HAP-1 (cell line): ENCODE results near the gene SPG7.
"Not testable (repeated sequence)": the region's sequence is repeated elsewhere in the genome, so short reads cannot be mapped to it uniquely, and the experiment has no call there.

Experiments
- DNase-seq, 2 experiments: peaks; one replicate each; pipeline ENCODE4 v3.0.0-alpha.2; 2016 to 2020; ENCODE audit warnings: low spot score in 2 of 2
- H3K27me3 ChIP-seq: fragments of 250-450 bp; sonication (Bioruptor Pico); 2 replicates; pipeline ENCODE4 v1.5.1; 2020; ENCODE audit warnings: low read depth, mild to moderate bottlenecking, moderate library complexity
- H3K36me3 ChIP-seq: fragments of 250-450 bp; sonication (Bioruptor Pico); replicated peaks from 2 replicates; pipeline ENCODE4 v1.5.1; 2020; ENCODE audit warnings: mild to moderate bottlenecking
- H3K4me1 ChIP-seq: fragments of 250-450 bp; sonication (Bioruptor Pico); 2 replicates; pipeline ENCODE4 v1.5.1; 2020; ENCODE audit warnings: mild to moderate bottlenecking
- H3K4me3 ChIP-seq: fragments of 250-450 bp; sonication (Bioruptor Pico); 2 replicates; pipeline ENCODE4 v1.5.1; 2020; ENCODE audit warnings: mild to moderate bottlenecking, moderate library complexity
- H3K9me3 ChIP-seq: fragments of 250-450 bp; sonication (Bioruptor Pico); 2 replicates; pipeline ENCODE4 v1.5.1; 2020; ENCODE audit warnings: mild to moderate bottlenecking, moderate library complexity
- in situ Hi-C: fragments of 300-500 bp; cut with MboI; formaldehyde crosslinking; loops from 3 replicates; pipeline ENCODE4 v1.14.3; 2020; ENCODE audit warnings: low sequenced_read_pairs, inconsistent platforms, mixed read lengths

Gene SPG7

GRCh38 chr16:89507834-89508590 lies at the start of gene SPG7:
TSS of gene SPG7 (plus strand) at chr16:89508403. CDS start at chr16:89508418, 15 bp downstream.
- Histone ChIP-seq H3K9me3 (no peaks in the 10 kb centered on the region; the same call in 1 of the 2 replicates), H3K27me3 (no peaks in the 10 kb centered on the region), H3K4me3 (peak within 1 kb of the TSS; percentile 91), H3K4me1 (peaks cover 10% of the 10 kb centered on the region), H3K36me3 (peaks cover 36% of the 10 kb centered on the region)
- in situ Hi-C loops, result no loop called here
- peak; percentile 76 to 87 for DNase-seq

DNA sequence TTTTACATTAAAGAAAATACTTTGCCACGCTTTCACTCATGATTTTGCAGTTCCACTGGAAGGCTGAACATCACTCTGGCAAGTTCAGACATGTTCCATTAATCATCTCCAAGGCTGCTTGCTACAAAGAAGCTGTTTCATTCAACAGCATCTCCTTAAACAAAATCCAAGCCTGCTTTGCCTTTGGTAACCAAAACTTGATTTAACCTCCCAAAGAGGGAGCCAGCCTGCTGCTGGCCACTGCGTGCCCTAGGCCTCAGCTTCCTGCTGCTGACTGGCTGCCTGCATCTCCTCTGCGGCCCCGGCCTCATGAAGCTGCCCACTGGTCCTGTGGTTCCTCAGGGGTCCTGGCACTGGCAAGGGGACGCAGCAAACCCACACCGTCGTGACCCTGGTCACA lies 49.7 kb upstream of the SPG7 start:
- Histone ChIP-seq H3K27me3 (no peaks in the 10 kb centered on the region), H3K4me3 (no peak overlapping the region), H3K4me1 (peaks cover 2% of the 10 kb centered on the region; the same call in 1 of the 2 replicates), H3K9me3 (peaks cover 6% of the 10 kb centered on the region; the same call in 1 of the 2 replicates), H3K36me3 (peaks cover 4% of the 10 kb centered on the region)
- DNase-seq, result no peak
- in situ Hi-C loops, result no loop called here

- no peak for DNase-seq
Observed at GRCh38 chr16:89458967-89459366, 49.2 kb upstream of the SPG7 start.

GRCh38 chr16:89460556-89460955 lies 47.6 kb upstream of the SPG7 start:
- DNase-seq, result no peak
- H3K27me3 ChIP-seq, result no peaks in the 10 kb centered on the region
- H3K4me3 ChIP-seq, result no peak overlapping the region
- H3K9me3 ChIP-seq, result peaks cover 8% of the 10 kb centered on the region; the same call in 1 of the 2 replicates
- no peaks in the 10 kb centered on the region for H3K4me1 ChIP-seq
- peaks cover 2% of the 10 kb centered on the region for H3K36me3 ChIP-seq
- in situ Hi-C loops, result no loop called here

More at GRCh38 chr16:89458967-89459366, 49.2 kb upstream of the SPG7 start:
- Histone ChIP-seq H3K36me3 (peaks cover 4% of the 10 kb centered on the region), H3K4me3 (no peak overlapping the region), H3K9me3 (peaks cover 8% of the 10 kb centered on the region; the same call in 1 of the 2 replicates), H3K4me1 (no peaks in the 10 kb centered on the region), H3K27me3 (no peaks in the 10 kb centered on the region)
- in situ Hi-C loops, result no loop called here

DNA sequence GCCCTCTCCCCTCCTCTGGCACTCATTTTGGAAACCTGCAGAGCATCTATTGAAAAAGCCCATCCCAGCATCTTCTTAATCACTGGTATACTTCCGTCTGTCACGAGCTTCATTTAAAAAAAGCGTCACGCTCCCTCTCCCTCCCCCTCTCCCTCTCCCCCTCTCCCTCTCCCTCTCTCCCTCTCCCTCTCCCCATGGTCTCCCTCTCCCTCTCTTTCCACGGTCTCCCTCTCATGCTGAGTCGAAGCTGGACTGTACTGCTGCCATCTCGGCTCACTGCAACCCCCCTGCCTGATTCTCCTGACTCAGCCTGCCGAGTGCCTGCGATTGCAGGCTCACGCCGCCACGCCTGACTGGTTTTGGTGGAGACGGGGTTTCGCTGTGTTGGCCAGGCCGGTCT lies 46.3 kb upstream of the SPG7 start:
- in situ Hi-C loops, DNase-seq, H3K36me3 ChIP-seq, H3K9me3 ChIP-seq, H3K4me1 ChIP-seq, H3K4me3 ChIP-seq, H3K27me3 ChIP-seq: not testable (repeated sequence)

DNA sequence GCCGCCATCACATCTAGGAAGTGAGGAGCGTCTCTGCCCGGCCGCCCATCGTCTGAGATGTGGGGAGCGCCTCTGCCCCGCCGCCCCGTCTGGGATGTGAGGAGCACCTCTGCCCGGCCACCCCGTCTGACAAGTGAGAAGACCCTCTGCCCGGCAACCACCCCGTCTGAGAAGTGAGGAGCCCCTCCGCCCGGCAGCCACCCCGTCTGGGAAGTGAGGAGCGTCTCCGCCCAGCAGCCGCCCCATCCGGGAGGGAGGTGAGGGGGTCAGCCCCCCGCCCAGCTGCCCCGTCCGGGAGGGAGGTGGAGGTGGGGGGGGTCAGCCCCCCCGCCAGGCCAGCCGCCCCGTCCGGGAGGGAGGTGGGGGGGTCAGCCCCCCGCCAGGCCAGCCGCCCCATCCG lies 45.6 kb upstream of the SPG7 start:
- H3K4me3 ChIP-seq, DNase-seq, H3K9me3 ChIP-seq, H3K36me3 ChIP-seq, H3K27me3 ChIP-seq, H3K4me1 ChIP-seq, in situ Hi-C loops: not testable (repeated sequence)

DNA sequence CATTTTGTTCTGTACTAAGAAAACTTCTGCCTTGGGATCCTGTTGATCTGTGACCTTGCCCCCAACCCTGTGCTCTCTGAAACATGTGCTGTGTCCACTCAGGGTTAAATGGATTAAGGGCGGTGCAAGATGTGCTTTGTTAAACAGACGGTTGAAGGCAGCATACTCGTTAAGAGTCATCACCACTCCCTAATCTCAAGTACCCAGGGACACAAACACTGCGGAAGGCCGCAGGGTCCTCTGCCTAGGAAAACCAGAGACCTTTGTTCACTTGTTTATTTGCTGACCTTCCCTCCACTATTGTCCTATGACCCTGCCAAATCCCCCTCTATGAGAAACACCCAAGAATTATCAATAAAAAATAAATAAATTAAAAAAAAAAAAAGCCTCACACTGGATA lies 44.9 kb upstream of the SPG7 start:
- H3K4me1 ChIP-seq, H3K4me3 ChIP-seq, in situ Hi-C loops, DNase-seq, H3K9me3 ChIP-seq, H3K36me3 ChIP-seq, H3K27me3 ChIP-seq: not testable (repeated sequence)

- Histone ChIP-seq H3K4me1 (peaks cover 1% of the 10 kb centered on the region; the same call in 1 of the 2 replicates), H3K9me3 (0 out of 2 replicates have a peak, but pooled peaks cover 4% of the 10 kb centered on the region), H3K27me3 (no peaks in the 10 kb centered on the region), H3K36me3 (no peaks in the 10 kb centered on the region; the same call in none of the 2 replicates), H3K4me3 (no peak overlapping the region)
- no peak for DNase-seq
- in situ Hi-C loops, result no loop called here
Observed at GRCh38 chr16:89466920-89467319, 41.3 kb upstream of the SPG7 start.

GRCh38 chr16:89467382-89467781 lies 40.8 kb upstream of the SPG7 start:
- Histone ChIP-seq H3K4me3 (no peak overlapping the region), H3K27me3 (no peaks in the 10 kb centered on the region), H3K4me1 (peaks cover 2% of the 10 kb centered on the region; the same call in 1 of the 2 replicates), H3K9me3 (0 out of 2 replicates have a peak, but pooled peaks cover 4% of the 10 kb centered on the region), H3K36me3 (no peaks in the 10 kb centered on the region; the same call in none of the 2 replicates)
- no peak for DNase-seq
- in situ Hi-C loops, result no loop called here

DNA sequence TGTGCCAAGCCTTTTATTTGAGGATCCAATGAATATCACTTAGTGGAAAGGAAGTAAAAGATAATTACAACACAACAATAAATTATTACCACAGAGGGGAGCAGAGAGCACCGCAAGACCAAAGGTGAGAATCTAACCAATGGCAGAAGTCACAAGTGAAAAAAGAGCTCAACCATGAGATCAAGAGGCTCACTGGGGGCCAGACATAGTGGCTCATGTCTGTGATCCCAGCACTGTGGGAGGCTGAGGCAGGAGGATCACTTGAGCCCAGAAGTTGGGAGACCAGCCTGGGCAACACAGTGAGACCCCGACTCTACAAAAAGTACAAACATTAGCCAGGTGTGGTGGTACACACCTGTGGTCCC lies 35.5 kb upstream of the SPG7 start:
- no peaks in the 10 kb centered on the region for H3K27me3 ChIP-seq
- peaks cover 2% of the 10 kb centered on the region; the same call in 1 of the 2 replicates for H3K4me1 ChIP-seq
- no peaks in the 10 kb centered on the region for H3K9me3 ChIP-seq
- in situ Hi-C loops, result no loop called here
- no peaks in the 10 kb centered on the region; the same call in none of the 2 replicates for H3K36me3 ChIP-seq
- DNase-seq, result no peak
- H3K4me3 ChIP-seq, result no peak overlapping the region

DNA sequence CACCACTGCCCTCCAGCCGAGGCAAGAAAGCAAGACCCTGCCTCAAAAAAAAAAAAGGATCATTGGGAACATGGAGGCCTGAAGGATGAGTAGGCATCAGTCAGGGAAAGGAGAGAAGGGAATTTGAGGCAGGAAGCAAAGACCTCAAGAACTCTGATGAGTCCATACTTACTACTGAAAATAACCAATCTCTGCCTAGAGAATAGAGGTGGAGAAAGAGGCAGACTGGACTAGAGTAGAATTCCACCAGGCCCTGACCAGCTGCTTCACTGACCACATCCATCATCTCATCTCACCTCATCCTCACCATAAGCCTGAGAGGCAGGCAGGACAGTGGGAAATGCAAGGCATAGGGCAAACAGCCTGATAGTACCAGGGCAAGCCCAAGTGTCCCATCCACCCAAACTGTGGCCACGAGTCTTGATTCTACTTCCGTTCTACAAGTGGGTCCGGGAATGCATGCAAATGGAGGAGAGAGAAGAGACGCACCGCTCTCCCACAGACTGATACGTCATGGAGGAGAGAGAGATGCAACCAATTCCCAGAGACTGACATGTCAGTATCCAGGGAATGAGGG lies 35.0 kb upstream of the SPG7 start:
- Histone ChIP-seq H3K4me1 (peaks cover 2% of the 10 kb centered on the region; the same call in 1 of the 2 replicates), H3K27me3 (no peaks in the 10 kb centered on the region), H3K4me3 (no peak overlapping the region), H3K36me3 (no peaks in the 10 kb centered on the region; the same call in none of the 2 replicates), H3K9me3 (no peaks in the 10 kb centered on the region)
- in situ Hi-C loops, result no loop called here
- DNase-seq, result no peak

GRCh38 chr16:89473791-89474414 lies 34.3 kb upstream of the SPG7 start:
- no peak overlapping the region for H3K4me3 ChIP-seq
- no peak for DNase-seq
- peaks cover 2% of the 10 kb centered on the region; the same call in 1 of the 2 replicates for H3K4me1 ChIP-seq
- no peaks in the 10 kb centered on the region; the same call in none of the 2 replicates for H3K36me3 ChIP-seq
- in situ Hi-C loops, result no loop called here
- no peaks in the 10 kb centered on the region for H3K27me3 ChIP-seq
- no peaks in the 10 kb centered on the region for H3K9me3 ChIP-seq

DNA sequence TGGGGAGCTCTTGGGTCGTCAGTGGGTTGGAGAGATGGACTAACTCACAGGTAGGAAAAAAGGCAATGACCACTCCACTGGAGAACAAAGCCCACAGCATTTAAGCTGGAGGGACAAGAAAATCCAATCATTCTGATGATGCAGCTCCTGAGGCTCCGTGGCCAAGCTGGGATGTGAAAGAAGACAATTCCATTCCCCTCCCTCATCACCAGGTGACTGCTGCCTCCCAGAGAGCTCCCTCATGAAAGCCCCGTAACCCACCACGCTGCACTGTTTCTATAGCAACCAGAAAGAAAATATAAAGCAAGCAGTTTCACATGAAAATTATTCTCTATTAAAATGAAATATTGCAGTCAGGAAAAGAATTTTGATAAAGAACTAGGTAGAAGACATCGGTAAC lies 33.1 kb upstream of the SPG7 start:
- Histone ChIP-seq H3K4me1 (peaks cover 2% of the 10 kb centered on the region; the same call in 1 of the 2 replicates), H3K9me3 (no peaks in the 10 kb centered on the region), H3K36me3 (no peaks in the 10 kb centered on the region; the same call in none of the 2 replicates), H3K27me3 (no peaks in the 10 kb centered on the region), H3K4me3 (no peak overlapping the region)
- no peak for DNase-seq
- in situ Hi-C loops, result no loop called here

GRCh38 chr16:89476379-89476778 lies 31.8 kb upstream of the SPG7 start:
- H3K4me1 ChIP-seq, result peaks cover 2% of the 10 kb centered on the region
- H3K4me3 ChIP-seq, result no peak overlapping the region
- no peaks in the 10 kb centered on the region for H3K27me3 ChIP-seq
- H3K9me3 ChIP-seq, result no peaks in the 10 kb centered on the region
- DNase-seq, result no peak
- H3K36me3 ChIP-seq, result peaks cover 8% of the 10 kb centered on the region
- in situ Hi-C loops, result no loop called here
